ENCODE data around the gene PCGF5. TPM values are rescaled to one million over a fixed set of nuclear protein-coding genes. Genes with fewer than 3 reads are reported as not detected.
A peak's percentile ranks its signal among the peaks of the same experiment; 100 is the strongest.

Gene PCGF5
- total and polyA plus RNA-seq, 2 experiments from 2014 or later, result 7.7 to 8.7 TPM

DNA sequence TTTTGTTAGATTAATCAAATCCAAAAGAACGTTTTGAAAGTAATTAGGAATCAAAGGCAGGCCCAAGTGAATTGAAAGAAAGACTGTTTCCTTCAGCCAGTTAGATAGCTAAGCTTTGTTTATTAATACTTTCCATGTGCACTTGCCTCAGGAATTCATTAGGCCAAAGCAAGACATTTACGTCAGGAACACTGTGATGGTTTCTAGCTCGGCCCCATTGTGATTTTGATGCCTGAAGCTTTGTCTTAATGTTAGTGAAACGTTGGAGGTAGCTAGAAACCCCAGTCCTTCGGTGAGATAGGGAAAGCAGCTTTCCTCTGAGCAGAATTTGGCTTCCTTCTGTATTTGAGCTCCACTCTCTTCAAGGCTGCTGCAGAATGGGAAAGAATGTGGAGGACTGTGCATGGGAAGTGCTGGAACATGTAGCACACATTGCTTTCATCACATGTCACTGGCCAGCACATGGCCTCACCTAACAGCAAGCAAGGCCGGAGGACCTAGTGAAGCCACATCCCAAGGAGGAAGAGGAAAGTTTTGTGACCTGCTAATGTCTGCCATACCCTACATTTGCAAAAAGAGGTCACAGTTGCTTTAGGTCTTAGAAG is 64.1 kb downstream of the PCGF5 start (continued):
- TF ChIP-seq, protein P1, sequence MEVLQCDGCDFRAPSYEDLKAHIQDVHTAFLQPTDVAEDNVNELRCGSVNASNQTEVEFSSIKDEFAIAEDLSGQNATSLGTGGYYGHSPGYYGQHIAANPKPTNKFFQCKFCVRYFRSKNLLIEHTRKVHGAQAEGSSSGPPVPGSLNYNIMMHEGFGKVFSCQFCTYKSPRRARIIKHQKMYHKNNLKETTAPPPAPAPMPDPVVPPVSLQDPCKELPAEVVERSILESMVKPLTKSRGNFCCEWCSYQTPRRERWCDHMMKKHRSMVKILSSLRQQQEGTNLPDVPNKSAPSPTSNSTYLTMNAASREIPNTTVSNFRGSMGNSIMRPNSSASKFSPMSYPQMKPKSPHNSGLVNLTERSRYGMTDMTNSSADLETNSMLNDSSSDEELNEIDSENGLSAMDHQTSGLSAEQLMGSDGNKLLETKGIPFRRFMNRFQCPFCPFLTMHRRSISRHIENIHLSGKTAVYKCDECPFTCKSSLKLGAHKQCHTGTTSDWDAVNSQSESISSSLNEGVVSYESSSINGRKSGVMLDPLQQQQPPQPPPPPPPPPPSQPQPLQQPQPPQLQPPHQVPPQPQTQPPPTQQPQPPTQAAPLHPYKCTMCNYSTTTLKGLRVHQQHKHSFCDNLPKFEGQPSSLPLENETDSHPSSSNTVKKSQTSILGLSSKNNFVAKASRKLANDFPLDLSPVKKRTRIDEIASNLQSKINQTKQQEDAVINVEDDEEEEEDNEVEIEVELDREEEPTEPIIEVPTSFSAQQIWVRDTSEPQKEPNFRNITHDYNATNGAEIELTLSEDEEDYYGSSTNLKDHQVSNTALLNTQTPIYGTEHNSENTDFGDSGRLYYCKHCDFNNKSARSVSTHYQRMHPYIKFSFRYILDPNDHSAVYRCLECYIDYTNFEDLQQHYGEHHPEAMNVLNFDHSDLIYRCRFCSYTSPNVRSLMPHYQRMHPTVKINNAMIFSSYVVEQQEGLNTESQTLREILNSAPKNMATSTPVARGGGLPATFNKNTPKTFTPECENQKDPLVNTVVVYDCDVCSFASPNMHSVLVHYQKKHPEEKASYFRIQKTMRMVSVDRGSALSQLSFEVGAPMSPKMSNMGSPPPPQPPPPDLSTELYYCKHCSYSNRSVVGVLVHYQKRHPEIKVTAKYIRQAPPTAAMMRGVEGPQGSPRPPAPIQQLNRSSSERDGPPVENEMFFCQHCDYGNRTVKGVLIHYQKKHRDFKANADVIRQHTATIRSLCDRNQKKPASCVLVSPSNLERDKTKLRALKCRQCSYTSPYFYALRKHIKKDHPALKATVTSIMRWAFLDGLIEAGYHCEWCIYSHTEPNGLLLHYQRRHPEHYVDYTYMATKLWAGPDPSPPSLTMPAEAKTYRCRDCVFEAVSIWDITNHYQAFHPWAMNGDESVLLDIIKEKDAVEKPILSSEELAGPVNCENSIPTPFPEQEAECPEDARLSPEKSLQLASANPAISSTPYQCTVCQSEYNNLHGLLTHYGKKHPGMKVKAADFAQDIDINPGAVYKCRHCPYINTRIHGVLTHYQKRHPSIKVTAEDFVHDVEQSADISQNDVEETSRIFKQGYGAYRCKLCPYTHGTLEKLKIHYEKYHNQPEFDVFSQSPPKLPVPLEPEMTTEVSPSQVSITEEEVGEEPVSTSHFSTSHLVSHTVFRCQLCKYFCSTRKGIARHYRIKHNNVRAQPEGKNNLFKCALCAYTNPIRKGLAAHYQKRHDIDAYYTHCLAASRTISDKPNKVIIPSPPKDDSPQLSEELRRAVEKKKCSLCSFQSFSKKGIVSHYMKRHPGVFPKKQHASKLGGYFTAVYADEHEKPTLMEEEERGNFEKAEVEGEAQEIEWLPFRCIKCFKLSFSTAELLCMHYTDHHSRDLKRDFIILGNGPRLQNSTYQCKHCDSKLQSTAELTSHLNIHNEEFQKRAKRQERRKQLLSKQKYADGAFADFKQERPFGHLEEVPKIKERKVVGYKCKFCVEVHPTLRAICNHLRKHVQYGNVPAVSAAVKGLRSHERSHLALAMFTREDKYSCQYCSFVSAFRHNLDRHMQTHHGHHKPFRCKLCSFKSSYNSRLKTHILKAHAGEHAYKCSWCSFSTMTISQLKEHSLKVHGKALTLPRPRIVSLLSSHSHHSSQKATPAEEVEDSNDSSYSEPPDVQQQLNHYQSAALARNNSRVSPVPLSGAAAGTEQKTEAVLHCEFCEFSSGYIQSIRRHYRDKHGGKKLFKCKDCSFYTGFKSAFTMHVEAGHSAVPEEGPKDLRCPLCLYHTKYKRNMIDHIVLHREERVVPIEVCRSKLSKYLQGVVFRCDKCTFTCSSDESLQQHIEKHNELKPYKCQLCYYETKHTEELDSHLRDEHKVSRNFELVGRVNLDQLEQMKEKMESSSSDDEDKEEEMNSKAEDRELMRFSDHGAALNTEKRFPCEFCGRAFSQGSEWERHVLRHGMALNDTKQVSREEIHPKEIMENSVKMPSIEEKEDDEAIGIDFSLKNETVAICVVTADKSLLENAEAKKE (CRISPR knock-in tag; IDR thresholded peaks at IDR 0.05), result no peak

DNA sequence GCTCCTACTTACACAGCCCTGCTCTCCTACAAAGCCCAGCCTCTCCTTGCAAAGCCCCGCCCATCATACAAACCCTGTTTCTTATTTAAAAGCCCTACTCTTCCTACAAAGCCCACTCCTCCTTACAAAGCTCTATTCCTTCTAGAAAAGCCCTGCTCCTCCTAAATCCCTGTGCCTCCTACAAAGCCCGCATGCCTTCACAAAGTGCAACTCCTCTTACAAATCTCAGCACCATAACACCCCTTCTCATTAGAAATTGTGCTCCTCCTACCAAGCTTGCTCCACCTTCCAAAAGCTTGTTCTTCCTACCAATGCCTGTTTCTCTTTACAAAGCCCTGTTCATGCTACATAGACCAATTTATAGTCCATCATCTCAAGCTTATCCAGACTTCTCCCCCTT is 66.1 kb downstream of the PCGF5 start:
- Mint-ChIP-seq H3K4me1 (peaks cover 6% of the 10 kb centered on the region; the same call in 2 of the 3 replicates), H3K36me3 (ENCODE audit: low read depth) (no peaks in the 10 kb centered on the region), H3K27me3 (ENCODE audit: insufficient read depth, low read depth, poor library complexity) (peaks cover 7% of the 10 kb centered on the region), H3K27ac (no peak overlapping the region), H3K9me3 (no peaks in the 10 kb centered on the region), H3K4me3 (no peak overlapping the region)
- Histone ChIP-seq H3K27ac (ENCODE audit: low read depth) (no peak overlapping the region), H3K79me2 (replicated peaks; ENCODE audit: insufficient read depth) (no peaks in the 10 kb centered on the region), H4K20me1 (replicated peaks; ENCODE audit: insufficient read depth) (no peaks in the 10 kb centered on the region), H3K9me2 (ENCODE audit: insufficient read depth) (0 out of 2 replicates have a peak, but pooled peaks cover 4% of the 10 kb centered on the region), H3K4me2 (no peak overlapping the region), H3K4me3 (no peak overlapping the region), H3F3A (replicated peaks; ENCODE audit: low read depth) (no peaks in the 10 kb centered on the region), H3K4me1 (ENCODE audit: insufficient read depth) (peaks cover 4% of the 10 kb centered on the region; the same call in 1 of the 2 replicates), H2AFZ (peak overlapping the region; percentile 69; the same call in 1 of the 2 replicates), H3K27me3 (ENCODE audit: insufficient read depth) (peaks cover 3% of the 10 kb centered on the region; the same call in 1 of the 2 replicates), H3K36me3 (ENCODE audit: insufficient read depth) (no peaks in the 10 kb centered on the region)
- DNase-seq (ENCODE audit: low spot score), result peak; percentile 2
- ATAC-seq, result no peak
- TF ChIP-seq, protein P1 (CRISPR knock-in tag; IDR thresholded peaks at IDR 0.05), result no peak
- TF ChIP-seq, protein P2, sequence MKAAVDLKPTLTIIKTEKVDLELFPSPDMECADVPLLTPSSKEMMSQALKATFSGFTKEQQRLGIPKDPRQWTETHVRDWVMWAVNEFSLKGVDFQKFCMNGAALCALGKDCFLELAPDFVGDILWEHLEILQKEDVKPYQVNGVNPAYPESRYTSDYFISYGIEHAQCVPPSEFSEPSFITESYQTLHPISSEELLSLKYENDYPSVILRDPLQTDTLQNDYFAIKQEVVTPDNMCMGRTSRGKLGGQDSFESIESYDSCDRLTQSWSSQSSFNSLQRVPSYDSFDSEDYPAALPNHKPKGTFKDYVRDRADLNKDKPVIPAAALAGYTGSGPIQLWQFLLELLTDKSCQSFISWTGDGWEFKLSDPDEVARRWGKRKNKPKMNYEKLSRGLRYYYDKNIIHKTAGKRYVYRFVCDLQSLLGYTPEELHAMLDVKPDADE (IDR thresholded peaks at IDR 0.05), result no peak
- TF ChIP-seq STAT1 (IDR thresholded peaks at IDR 0.05; ENCODE audit: unreplicated experiment), result no peak

All from GM23338 (cell line).